HepG2 (cell line): ENCODE measurements around the gene LUC7L2. TPM values are rescaled to one million over a fixed set of nuclear protein-coding genes. Genes with fewer than 3 reads are reported as not detected.

ENCODE experiments used
- IRF9 ChIP-seq: sonication (generic); formaldehyde crosslinking; IDR thresholded peaks from 2 replicates; pipeline ENCODE4 v1.8.0; 2022; ENCODE audit warnings: missing genetic modification reagents, mild to moderate bottlenecking, borderline replicate concordance
- MAX ChIP-seq: IDR thresholded peaks from 2 replicates; pipeline ENCODE4 v1.6.1; 2012; ENCODE audit warnings: inconsistent platforms
- NFE2L2 ChIP-seq: fragments of 150-350 bp; IDR thresholded peaks from 2 replicates; pipeline ENCODE4 v1.6.1; 2014; ENCODE audit warnings: low read length
- NR0B2 ChIP-seq: sonication (generic); formaldehyde crosslinking; IDR thresholded peaks from 2 replicates; pipeline ENCODE4 v1.4.0; 2020; ENCODE audit warnings: mild to moderate bottlenecking, missing genetic modification reagents
- RFX3 ChIP-seq: IDR thresholded peaks from 2 replicates; pipeline ENCODE4 v1.6.1; 2016; ENCODE audit warnings: missing biosample characterization, missing genetic modification reagents
- RNF2 ChIP-seq: fragments of 450-650 bp; conservative IDR thresholded peaks from 2 replicates; pipeline ENCODE4 v1.6.1; 2016; ENCODE audit warnings: low read depth
- SP1 ChIP-seq, 2 experiments: fragments of 450-650 bp in 1 of 2; sonication (generic) in 1 of 2; formaldehyde crosslinking in 1 of 2; IDR thresholded peaks; 2 replicates each; pipeline versions ENCODE4 v1.4.0 to v1.6.1; 2016 to 2020; ENCODE audit warnings: missing genetic modification reagents in 1 of 2
- SP2 ChIP-seq: sonication (generic); formaldehyde crosslinking; IDR thresholded peaks from 2 replicates; pipeline ENCODE4 v1.5.1; 2020; ENCODE audit warnings: mild to moderate bottlenecking, missing genetic modification reagents
- TEAD2 ChIP-seq: sonication (generic); formaldehyde crosslinking; IDR thresholded peaks from 2 replicates; pipeline ENCODE4 v1.9.0; 2021; ENCODE audit warnings: missing genetic modification reagents
- ZBTB4 ChIP-seq: sonication (generic); formaldehyde crosslinking; IDR thresholded peaks from 2 replicates; pipeline ENCODE4 v1.4.0; 2020; ENCODE audit warnings: missing genetic modification reagents, mild to moderate bottlenecking, borderline replicate concordance
- ZNF333 ChIP-seq: sonication (generic); formaldehyde crosslinking; IDR thresholded peaks from 2 replicates; pipeline ENCODE4 v1.4.0; 2020; ENCODE audit warnings: mild to moderate bottlenecking, missing genetic modification reagents, borderline replicate concordance
- ZNF503 ChIP-seq: sonication (generic); formaldehyde crosslinking; IDR thresholded peaks from 2 replicates; pipeline ENCODE4 v1.4.0; 2020; ENCODE audit warnings: missing genetic modification reagents
- ZNF639 ChIP-seq: conservative IDR thresholded peaks from 2 replicates; pipeline ENCODE4 v1.6.1; 2018; ENCODE audit warnings: missing genetic modification reagents
- ZNF747 ChIP-seq: sonication (generic); formaldehyde crosslinking; IDR thresholded peaks from 2 replicates; pipeline ENCODE4 v1.8.1; 2023; ENCODE audit warnings: missing genetic modification reagents, mild to moderate bottlenecking, borderline replicate concordance
- polyA plus RNA-seq, 8 experiments: library from polyadenylated mRNA; depleted of rRNA in 3 of 8; stranded (reverse) in 7 of 8; unstranded in 1 of 8; fragments of >200 nt; fragmentation: Illumina TruSeq in 4 of 8; extraction: Trizol in 4 of 8; gene quantifications; 2 replicates each; pipeline versions ENCODE4 v1.2.1 to v1.2.3, GENCODE V29; 2011 to 2016; ENCODE audit warnings: low read depth in 4 of 8, missing spikeins in 1 of 8, mixed read lengths in 1 of 8; ENCODE audit not compliant: insufficient read depth in 1 of 8
- total RNA-seq, 5 experiments: library from RNA; depleted of rRNA; stranded (reverse); fragments of >200 nt; fragmentation: Illumina TruSeq; extraction: Trizol; gene quantifications; 2 replicates each; pipeline ENCODE4 v1.2.3, GENCODE V29; 2016; ENCODE audit warnings: low read depth in 1 of 5

LUC7L2 gene
- total and polyA plus RNA-seq, 2 of the 13 experiments (the other 11 are each of a cell fraction or from before 2014, with no cell fraction given), result 17.9 to 50.7 TPM

- TF ChIP-seq MAX, result peak; percentile 35; the same call in 1 of the 2 replicates
- 0 out of 2 replicates have a peak, but pooled peaks have one; percentile 57 for TF ChIP-seq ZNF747 (CRISPR knock-in tag)
- peak; percentile 22; the same call in 1 of the 2 replicates for TF ChIP-seq ZNF503
- TF ChIP-seq SP2 (CRISPR knock-in tag), result no peak
- no peak for TF ChIP-seq SP1 (IDR thresholded peaks at IDR 0.05)
- TF ChIP-seq SP1 (CRISPR knock-in tag; IDR thresholded peaks at IDR 0.05), result peak; percentile 45; the same call in 1 of the 2 replicates
- TF ChIP-seq ZBTB4 (CRISPR knock-in tag), result peak; percentile 87; the same call in 1 of the 2 replicates
- no peak for TF ChIP-seq RNF2
- peak; percentile 86; the same call in 1 of the 2 replicates for TF ChIP-seq IRF9 (CRISPR knock-in tag)
- no peak for TF ChIP-seq TEAD2 (CRISPR knock-in tag)
- 0 out of 2 replicates have a peak, but pooled peaks have one; percentile 60 for TF ChIP-seq ZNF333 (CRISPR knock-in tag)
- 0 out of 2 replicates have a peak, but pooled peaks have one; percentile 62 for TF ChIP-seq NR0B2
- TF ChIP-seq NFE2L2, result 0 out of 2 replicates have a peak, but pooled peaks have one; percentile 2
- TF ChIP-seq ZNF639 (CRISPR knock-in tag), result no peak; the same call in 1 of the 2 replicates
- TF ChIP-seq RFX3 (CRISPR knock-in tag), result no peak
Measured at GRCh38 chr7:139341058-139341775, 18.5 kb upstream of the LUC7L2 start, which contains the start of gene FMC1 (continued).
